Erythroblast (primary cell): Measurements from ENCODE around the gene KCNT1.

Source experiments
- GATA1 ChIP-seq: IDR thresholded peaks from 2 replicates; pipeline ENCODE4 v1.6.1; 2011; ENCODE audit warnings: low read depth, mild to moderate bottlenecking, control low read depth, low read length, moderate library complexity
- POLR2A ChIP-seq: IDR thresholded peaks from 2 replicates; pipeline ENCODE4 v1.6.1; 2011; ENCODE audit warnings: mild to moderate bottlenecking, low read length

GRCh38 chr9:135835131-135835530, 133.1 kb downstream of the KCNT1 start:
- TF ChIP-seq POLR2A: no peak
- TF ChIP-seq GATA1: no peak
